Epithelial cell of esophagus (primary cell): ENCODE data around the gene DMRTB1.

ENCODE experiments used
- DNase-seq: peaks from one replicate; pipeline ENCODE4 v3.0.0; 2010; ENCODE audit warnings: low read depth
- H3K4me3 ChIP-seq: 2 replicates; pipeline ENCODE4 v1.5.1; 2011; ENCODE audit warnings: mild to moderate bottlenecking, low read length, control low read depth
- TF ChIP-seq, protein P1 (sequence below): IDR thresholded peaks from 2 replicates; pipeline ENCODE4 v1.5.1; 2011; ENCODE audit warnings: low read depth, mild to moderate bottlenecking, low read length, control low read depth, inconsistent platforms; ENCODE audit not compliant: insufficient read depth; ENCODE audit errors: missing control alignments

Gene DMRTB1

DNA sequence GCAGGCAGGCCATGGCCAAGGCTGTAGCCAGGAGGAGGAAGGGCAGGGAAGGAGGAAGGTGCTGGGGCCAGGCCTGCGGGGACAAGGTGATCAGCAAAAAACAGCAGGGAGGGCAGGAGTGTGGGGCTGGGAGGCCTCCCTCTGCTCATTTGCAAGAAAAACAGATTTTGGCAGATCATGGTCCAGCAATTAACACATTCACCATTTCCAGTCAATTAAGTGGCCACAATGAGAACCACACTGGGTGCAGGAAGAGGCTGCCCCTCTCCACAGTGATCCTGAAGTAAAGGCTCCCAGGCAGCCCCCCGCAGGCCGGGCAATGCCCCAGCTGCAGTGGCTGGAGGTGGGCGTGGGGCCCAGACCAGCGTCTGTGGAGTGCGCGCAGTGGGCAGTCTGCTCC lies 54.6 kb downstream of the DMRTB1 start:
- DNase-seq = no peak
- H3K4me3 ChIP-seq = no peak overlapping the region
- TF ChIP-seq, protein P1, sequence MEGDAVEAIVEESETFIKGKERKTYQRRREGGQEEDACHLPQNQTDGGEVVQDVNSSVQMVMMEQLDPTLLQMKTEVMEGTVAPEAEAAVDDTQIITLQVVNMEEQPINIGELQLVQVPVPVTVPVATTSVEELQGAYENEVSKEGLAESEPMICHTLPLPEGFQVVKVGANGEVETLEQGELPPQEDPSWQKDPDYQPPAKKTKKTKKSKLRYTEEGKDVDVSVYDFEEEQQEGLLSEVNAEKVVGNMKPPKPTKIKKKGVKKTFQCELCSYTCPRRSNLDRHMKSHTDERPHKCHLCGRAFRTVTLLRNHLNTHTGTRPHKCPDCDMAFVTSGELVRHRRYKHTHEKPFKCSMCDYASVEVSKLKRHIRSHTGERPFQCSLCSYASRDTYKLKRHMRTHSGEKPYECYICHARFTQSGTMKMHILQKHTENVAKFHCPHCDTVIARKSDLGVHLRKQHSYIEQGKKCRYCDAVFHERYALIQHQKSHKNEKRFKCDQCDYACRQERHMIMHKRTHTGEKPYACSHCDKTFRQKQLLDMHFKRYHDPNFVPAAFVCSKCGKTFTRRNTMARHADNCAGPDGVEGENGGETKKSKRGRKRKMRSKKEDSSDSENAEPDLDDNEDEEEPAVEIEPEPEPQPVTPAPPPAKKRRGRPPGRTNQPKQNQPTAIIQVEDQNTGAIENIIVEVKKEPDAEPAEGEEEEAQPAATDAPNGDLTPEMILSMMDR = no peak

DNA sequence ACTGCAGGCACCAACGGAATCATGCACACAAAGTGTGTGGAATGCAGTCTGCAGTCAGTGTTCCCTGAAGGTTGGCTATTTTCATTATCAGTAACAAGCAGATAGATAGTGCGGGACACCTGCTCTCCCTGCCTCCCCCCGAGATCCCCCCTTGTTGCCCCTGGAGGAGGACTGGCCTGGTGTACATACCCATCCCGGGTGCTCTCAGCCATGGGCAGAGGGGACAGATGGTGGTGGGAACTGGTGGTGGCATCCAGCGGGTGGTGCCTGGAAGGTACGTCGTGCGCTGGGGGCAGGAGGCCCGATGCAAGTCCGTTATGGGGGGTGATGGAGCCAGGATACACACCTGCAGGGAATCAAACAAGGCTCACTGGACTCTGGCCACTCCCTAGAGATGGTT lies 55.2 kb downstream of the DMRTB1 start:
- no peak overlapping the region for H3K4me3 ChIP-seq
- DNase-seq = no peak
- TF ChIP-seq, protein P1 = no peak

DNA sequence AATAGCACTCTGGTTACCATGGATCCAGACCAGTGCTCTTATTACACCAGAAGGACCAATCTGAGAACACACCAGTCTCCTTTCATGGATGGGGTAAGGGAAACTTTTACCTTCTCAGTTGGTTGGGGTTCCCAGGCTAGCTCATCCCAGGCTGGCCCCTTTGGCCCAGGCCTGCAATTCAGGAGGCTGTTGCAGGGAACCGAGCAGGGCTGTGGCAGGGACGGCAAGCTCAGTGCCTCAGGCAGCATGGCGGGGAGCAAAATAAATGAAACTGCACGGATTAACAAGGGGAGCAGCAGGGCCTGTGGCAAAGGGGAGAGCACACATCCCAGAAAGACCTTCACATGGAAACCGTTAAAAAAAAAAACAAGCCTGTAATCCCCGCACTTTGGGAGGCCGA lies 57.0 kb downstream of the DMRTB1 start:
- TF ChIP-seq, protein P1 = no peak
- no peak for DNase-seq
- no peak overlapping the region for H3K4me3 ChIP-seq
